Neuronal stem cell (in vitro differentiated cells): ENCODE data around the gene NDST1.

ENCODE experiments used
- DNase-seq: peaks from one replicate; pipeline ENCODE4 v3.0.0-alpha.2; 2013; ENCODE audit warnings: low spot score
- H2AFZ ChIP-seq: one replicate; pipeline ENCODE4 v1.6.1; 2013; ENCODE audit warnings: mild to moderate bottlenecking, low read length, inconsistent platforms
- H2AK5ac ChIP-seq: 2 replicates; pipeline ENCODE4 v1.6.1; 2013; ENCODE audit warnings: low read depth, mild to moderate bottlenecking, inconsistent platforms, low read length, moderate library complexity, mixed read lengths
- H2BK120ac ChIP-seq: 2 replicates; pipeline ENCODE4 v1.6.1; 2013; ENCODE audit warnings: low read depth, mild to moderate bottlenecking, inconsistent platforms, low read length, moderate library complexity, mixed read lengths
- H2BK12ac ChIP-seq: one replicate; pipeline ENCODE4 v1.6.1; 2013; ENCODE audit warnings: low read length, inconsistent platforms
- H2BK15ac ChIP-seq: 2 replicates; pipeline ENCODE4 v1.6.1; 2013; ENCODE audit warnings: mild to moderate bottlenecking, low read length, inconsistent platforms, mixed read lengths
- H2BK5ac ChIP-seq: one replicate; pipeline ENCODE4 v1.6.1; 2013; ENCODE audit warnings: inconsistent platforms, mild to moderate bottlenecking, low read length, moderate library complexity
- H3K14ac ChIP-seq: one replicate; pipeline ENCODE4 v1.6.1; 2013; ENCODE audit warnings: low read length, inconsistent platforms
- H3K18ac ChIP-seq: 2 replicates; pipeline ENCODE4 v1.6.1; 2013; ENCODE audit warnings: low read length, inconsistent platforms
- H3K23ac ChIP-seq: 2 replicates; pipeline ENCODE4 v1.6.1; 2013; ENCODE audit warnings: low read depth, mild to moderate bottlenecking, mixed read lengths, low read length, inconsistent platforms; ENCODE audit not compliant: poor library complexity
- H3K27ac ChIP-seq: replicated peaks from 3 replicates; pipeline ENCODE4 v1.5.1; 2013; ENCODE audit warnings: low read length, inconsistent platforms
- H3K27me3 ChIP-seq, 3 experiments: 2 replicates each; pipeline ENCODE4 v1.6.1; 2013; ENCODE audit warnings: low read length in 3 of 3, mild to moderate bottlenecking in 2 of 3, inconsistent platforms in 1 of 3, low read depth in 1 of 3, mixed read lengths in 1 of 3, moderate library complexity in 1 of 3; ENCODE audit not compliant: control insufficient read depth in 3 of 3, insufficient read depth in 3 of 3
- H3K36me3 ChIP-seq, 2 donors: replicated peaks in 1 of 2; 2 replicates each; pipeline ENCODE4 v1.6.1; 2013; ENCODE audit warnings: low read length in 2 of 2; ENCODE audit not compliant: control insufficient read depth in 2 of 2, insufficient read depth in 2 of 2
- H3K4ac ChIP-seq: 2 replicates; pipeline ENCODE4 v1.6.1; 2013; ENCODE audit warnings: inconsistent platforms, mild to moderate bottlenecking, low read length, moderate library complexity
- H3K4me1 ChIP-seq, 2 donors: 1 replicate in 1 of 2; 2 replicates in 1 of 2; pipeline ENCODE4 v1.6.1; 2013; ENCODE audit warnings: low read length in 2 of 2, low read depth in 1 of 2; ENCODE audit not compliant: control insufficient read depth in 2 of 2, insufficient read depth in 1 of 2
- H3K4me2 ChIP-seq: one replicate; pipeline ENCODE4 v1.6.1; 2013; ENCODE audit warnings: mild to moderate bottlenecking, low read length, inconsistent platforms; ENCODE audit not compliant: insufficient read depth, poor library complexity, severe bottlenecking
- H3K4me3 ChIP-seq, 2 donors: 2 replicates each; pipeline ENCODE4 v1.5.1; 2013; ENCODE audit warnings: low read length in 2 of 2, mild to moderate bottlenecking in 2 of 2, inconsistent platforms in 1 of 2, moderate library complexity in 1 of 2
- H3K79me1 ChIP-seq: one replicate; pipeline ENCODE4 v1.6.1; 2013; ENCODE audit warnings: low read depth, mild to moderate bottlenecking, inconsistent platforms, low read length, moderate library complexity
- H3K9ac ChIP-seq: one replicate; pipeline ENCODE4 v1.6.1; 2013; ENCODE audit warnings: mild to moderate bottlenecking, low read depth, low read length, inconsistent platforms; ENCODE audit not compliant: poor library complexity
- H3K9me3 ChIP-seq, 2 donors: replicated peaks in 1 of 2; 2 replicates each; pipeline versions ENCODE3 to v1.6.1; 2013; ENCODE audit warnings: low read length in 2 of 2, mild to moderate bottlenecking in 2 of 2, inconsistent platforms in 1 of 2, low read depth in 1 of 2, mixed read lengths in 1 of 2, moderate library complexity in 1 of 2; ENCODE audit not compliant: control insufficient read depth in 2 of 2, insufficient read depth in 1 of 2
- H4K8ac ChIP-seq: one replicate; pipeline ENCODE4 v1.6.1; 2013; ENCODE audit warnings: low read depth, mild to moderate bottlenecking, inconsistent platforms, low read length, moderate library complexity
- H4K91ac ChIP-seq: one replicate; pipeline ENCODE4 v1.6.1; 2013; ENCODE audit warnings: low read length, low read depth, mild to moderate bottlenecking, inconsistent platforms; ENCODE audit not compliant: poor library complexity
- WGBS, 2 donors: extraction: QIAGEN DNeasy Blood & Tissue Kit; methylation state at CpG; one replicate each; pipeline ENCODE4 v1.1.7; 2013; ENCODE audit warnings: missing lambda C conversion rate in 2 of 2, mixed read lengths in 1 of 2; ENCODE audit not compliant: insufficient read length in 2 of 2, insufficient replicate concordance in 1 of 2; ENCODE audit errors: extremely low coverage in 2 of 2; 5-methylcytosine and 5-hydroxymethylcytosine counted together

Gene NDST1

DNA sequence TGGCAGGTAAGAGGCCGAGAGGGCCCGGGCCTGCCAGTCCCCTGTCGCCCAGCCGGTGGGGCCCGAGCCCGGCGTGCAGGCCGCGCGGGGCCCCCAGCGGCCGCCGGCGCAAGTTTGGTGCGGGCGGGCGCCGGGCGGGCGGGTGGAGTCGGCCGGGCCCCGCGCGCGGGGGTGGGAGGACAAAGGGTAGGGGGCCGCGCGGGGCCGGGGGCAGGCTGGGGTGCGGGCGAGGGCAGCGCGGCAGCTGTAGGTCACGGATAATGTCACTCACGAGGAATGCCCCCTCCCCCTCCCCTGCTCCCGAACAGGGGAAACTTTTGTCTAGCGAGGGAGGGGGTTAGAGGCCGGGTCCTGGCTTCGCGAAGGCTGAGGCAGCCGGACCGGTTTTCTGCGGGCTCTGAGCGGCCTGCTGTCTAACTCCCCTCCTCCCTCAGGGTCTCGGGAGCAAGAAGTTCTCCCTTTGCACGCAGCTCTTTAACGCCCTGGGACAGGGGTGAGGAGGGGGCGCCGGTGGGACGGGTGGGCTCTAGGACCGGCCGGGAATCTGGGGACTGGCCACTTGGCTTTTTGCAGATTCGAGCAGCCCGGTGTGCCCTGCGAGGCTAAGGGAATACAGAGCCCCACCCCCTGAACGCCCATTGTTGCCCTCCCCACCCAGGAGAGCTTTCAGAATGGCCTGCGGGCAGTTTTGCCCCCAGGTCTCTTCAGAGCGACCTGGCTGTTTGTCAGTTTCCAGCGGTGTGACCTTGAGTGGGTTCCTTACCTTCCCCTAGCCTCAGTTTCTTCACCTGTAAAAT, 21.3 kb upstream of the NDST1 start:
- no CpG with 5 or more reads among the region's 60 CpGs for WGBS, 2 donors
- no peak overlapping the region for H2BK12ac ChIP-seq
- peak overlapping the region; percentile 59 for H3K4me2 ChIP-seq
- no peaks in the 10 kb centered on the region for H3K27me3 ChIP-seq
- peaks cover 0 to 24% of the 10 kb centered on the region in 2 donors for H3K36me3 ChIP-seq
- H3K18ac ChIP-seq, result peak overlapping the region; percentile 97
- peak overlapping the region; percentile 86 to 99 for H3K4me3 ChIP-seq
- H3K4ac ChIP-seq, result no peak overlapping the region
- peak overlapping the region; percentile 26 for H2BK15ac ChIP-seq
- H4K8ac ChIP-seq, result no peak overlapping the region
- peak overlapping the region; percentile 63 for H3K9ac ChIP-seq
- H2AFZ ChIP-seq, result peak overlapping the region; percentile 91
- peak overlapping the region; percentile 91 for H2BK5ac ChIP-seq
- DNase-seq, result peak; percentile 82
- peak overlapping the region; percentile 98 for H3K27ac ChIP-seq
- H4K91ac ChIP-seq, result no peak overlapping the region
- peaks cover 30 to 42% of the 10 kb centered on the region in 2 donors for H3K4me1 ChIP-seq
- H2BK120ac ChIP-seq, result peak overlapping the region; percentile 63
- H2AK5ac ChIP-seq, result no peak overlapping the region
- peaks cover 14% of the 10 kb centered on the region for H3K79me1 ChIP-seq
- peak overlapping the region; percentile 78 for H3K23ac ChIP-seq
- no peaks in the 10 kb centered on the region for H3K9me3 ChIP-seq
- no peak overlapping the region for H3K14ac ChIP-seq

DNA sequence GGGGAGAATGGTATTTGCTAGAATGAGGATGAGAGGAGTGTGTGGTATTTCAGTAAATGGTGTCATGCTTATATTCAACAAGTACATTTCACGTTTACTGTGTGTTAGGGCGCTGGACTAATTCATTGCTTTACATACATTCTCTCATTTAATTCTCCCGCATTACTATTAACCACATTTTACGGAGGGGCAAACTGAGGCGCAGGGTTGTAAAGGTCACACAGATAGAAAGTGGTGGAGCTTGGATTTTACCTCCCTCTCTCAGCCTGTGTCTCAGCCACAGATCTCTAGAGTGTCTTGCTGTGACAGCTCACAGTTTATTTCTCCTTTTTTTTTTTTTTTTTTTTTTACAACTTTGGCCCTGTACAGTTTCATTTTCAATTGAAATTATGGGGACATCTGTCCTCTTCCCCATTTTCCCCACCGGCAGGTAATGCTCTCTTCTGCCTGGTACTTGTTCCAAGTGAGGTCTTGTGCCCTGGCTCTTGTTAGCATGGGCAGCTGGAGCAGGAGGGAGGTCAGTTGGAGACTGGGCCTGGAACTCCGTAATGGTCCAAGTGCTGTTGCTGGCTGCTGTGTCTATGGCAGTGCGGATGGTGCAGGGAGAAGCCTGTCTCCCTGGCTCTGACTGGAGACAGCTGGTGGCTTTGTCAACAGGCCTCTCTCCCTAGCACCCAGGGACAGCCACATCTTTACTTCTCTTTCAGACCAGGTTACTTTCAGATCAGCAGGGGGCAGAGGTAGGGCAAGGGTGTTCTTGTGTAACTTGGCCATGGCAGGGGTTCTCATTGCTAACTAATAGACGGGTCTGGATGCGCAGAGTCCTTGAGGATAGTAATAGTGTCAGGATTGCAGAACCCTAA, 20.5 kb upstream of the NDST1 start:
- Histone ChIP-seq H3K4me3 (peak overlapping the region; percentile 86 to 99), H3K4me1 (peaks cover 30 to 47% of the 10 kb centered on the region in 2 donors), H3K9ac (no peak overlapping the region), H3K27ac (peak overlapping the region; percentile 98), H3K36me3 (peaks cover 0 to 33% of the 10 kb centered on the region in 2 donors), H3K9me3 (no peaks in the 10 kb centered on the region), H4K8ac (no peak overlapping the region), H2AFZ (no peak overlapping the region), H3K27me3 (no peaks in the 10 kb centered on the region), H2BK120ac (peak overlapping the region; percentile 63), H3K14ac (peak overlapping the region; percentile 15), H3K4ac (no peak overlapping the region), H3K4me2 (peak overlapping the region; percentile 59), H2BK5ac (peak overlapping the region; percentile 91), H2BK12ac (no peak overlapping the region), H3K18ac (no peak overlapping the region), H2AK5ac (no peak overlapping the region), H4K91ac (no peak overlapping the region), H2BK15ac (no peak overlapping the region), H3K23ac (no peak overlapping the region), H3K79me1 (peaks cover 18% of the 10 kb centered on the region)
- WGBS, 2 donors, result no CpG with 5 or more reads among the region's 10 CpGs
- no peak for DNase-seq

DNA sequence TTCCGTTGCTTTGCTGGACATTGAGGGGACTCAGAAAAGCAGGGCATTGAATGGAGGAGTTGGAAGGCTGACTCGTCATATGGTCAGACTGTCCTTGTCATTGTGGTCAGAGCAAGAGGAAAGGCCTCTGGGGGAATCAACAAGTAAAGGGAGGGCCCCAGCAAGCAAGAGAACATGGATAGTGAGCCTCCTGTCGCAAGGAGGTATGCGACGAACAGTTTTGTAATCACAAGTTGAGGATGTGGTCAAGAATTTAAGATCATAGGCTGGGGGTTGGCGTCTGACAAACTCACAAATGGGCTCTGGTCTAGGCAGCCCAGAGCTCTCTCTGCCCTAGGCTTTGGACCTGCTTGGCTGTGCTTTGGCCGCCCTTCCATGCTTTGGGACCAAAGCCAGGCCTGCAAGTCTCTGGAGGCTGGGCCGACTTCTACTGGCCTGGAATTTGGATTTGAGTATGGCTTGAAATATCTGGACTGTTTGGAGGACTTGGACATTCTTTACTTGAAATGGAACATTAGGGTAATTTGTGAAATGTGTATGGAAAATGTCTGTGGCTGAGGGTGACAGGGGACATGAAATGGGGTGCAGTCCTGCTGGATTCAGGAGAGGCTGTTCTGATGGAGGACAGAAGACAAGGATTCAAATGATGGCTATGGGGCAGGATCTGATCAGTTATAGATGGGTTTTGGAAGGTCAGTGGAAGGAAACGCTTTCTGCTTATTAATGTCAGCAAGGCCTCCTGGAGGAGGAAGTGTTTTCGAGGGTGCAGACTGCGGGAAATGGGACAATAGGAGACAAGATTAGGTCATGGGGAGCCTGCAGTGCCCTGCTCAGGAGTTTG, 19.2 kb upstream of the NDST1 start:
- Histone ChIP-seq H3K4me2 (no peak overlapping the region), H3K27ac (no peak overlapping the region), H4K8ac (no peak overlapping the region), H3K4me1 (peaks cover 22 to 46% of the 10 kb centered on the region in 2 donors), H3K9me3 (no peaks in the 10 kb centered on the region), H3K23ac (no peak overlapping the region), H2BK5ac (no peak overlapping the region), H3K79me1 (peaks cover 18% of the 10 kb centered on the region), H2AFZ (no peak overlapping the region), H3K18ac (no peak overlapping the region), H3K14ac (no peak overlapping the region), H3K4ac (no peak overlapping the region), H3K4me3 (no peak overlapping the region), H3K27me3 (no peaks in the 10 kb centered on the region), H2BK15ac (no peak overlapping the region), H3K36me3 (peaks cover 0 to 43% of the 10 kb centered on the region in 2 donors), H3K9ac (no peak overlapping the region), H2AK5ac (no peak overlapping the region), H2BK12ac (no peak overlapping the region), H4K91ac (no peak overlapping the region), H2BK120ac (no peak overlapping the region)
- DNase-seq, result no peak
- no CpG with 5 or more reads among the region's 11 CpGs for WGBS, 2 donors
